ENCODE data around the gene SORL1-AS1.

Gene SORL1-AS1

DNA sequence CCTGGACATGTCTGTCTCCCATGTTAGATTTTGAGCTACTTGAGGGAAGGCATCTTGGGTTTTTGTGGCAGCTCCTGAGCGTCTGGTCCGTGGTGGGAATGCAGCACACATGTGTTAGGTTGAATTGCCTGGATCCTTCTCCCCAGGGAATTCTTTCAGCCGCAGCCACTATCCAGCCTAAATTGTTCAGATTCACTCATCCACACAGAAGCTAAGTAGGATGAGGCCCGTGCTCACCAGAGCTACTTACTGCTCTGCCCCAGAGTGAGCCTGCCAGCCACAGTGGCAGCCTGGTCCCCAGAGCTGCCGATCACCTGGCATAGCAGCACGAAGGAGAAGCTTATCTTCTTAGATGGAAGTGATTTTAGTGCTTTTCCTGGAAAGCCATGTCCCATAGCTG lies 34.4 kb upstream of the SORL1-AS1 start:
- POLR2A ChIA-PET, result no interaction called here
- CTCF ChIA-PET, result interaction anchor here (1.2 to 1.6 kb wide), 2 partner anchors 35 to 104 kb away, joined by 3 read pairs; partner anchors contain the start of gene SORL1
- Histone ChIP-seq H3K79me2 (ENCODE audit: control insufficient read depth, insufficient read depth, low read length) (no peaks in the 10 kb centered on the region), H3K36me3 (ENCODE audit: control insufficient read depth in 2 of 2, extremely low read depth in 1 of 2, insufficient read depth in 2 of 2, low read length in 2 of 2) (no peaks in the 10 kb centered on the region), H3K9ac (replicated peaks; ENCODE audit: extremely low read depth, insufficient read depth, low read length) (no peak overlapping the region), H3K4me2 (ENCODE audit: insufficient read depth, low read length) (no peak overlapping the region), H3K27ac (ENCODE audit: insufficient read depth, low read depth, low read length) (no peak overlapping the region), H3K9me1 (replicated peaks; ENCODE audit: control insufficient read depth, extremely low read depth, insufficient read depth, low read length) (no peaks in the 10 kb centered on the region), H3K4me3 (replicated peaks in 1 of 3; ENCODE audit: insufficient read depth in 1 of 3, low read depth in 1 of 3, low read length in 3 of 3) (no peak overlapping the region), H3K4me1 (ENCODE audit: control insufficient read depth, extremely low read depth, insufficient read depth, low read length) (peaks cover 13% of the 10 kb centered on the region), H4K20me1 (replicated peaks; ENCODE audit: control insufficient read depth, extremely low read depth, insufficient read depth, low read length) (no peaks in the 10 kb centered on the region), H3K9me3 (replicated peaks; ENCODE audit: control insufficient read depth, insufficient read depth, low read length) (no peaks in the 10 kb centered on the region), H3K27me3 (ENCODE audit: control insufficient read depth in 2 of 2, insufficient read depth in 2 of 2, low read length in 2 of 2) (no peaks in the 10 kb centered on the region), H2AFZ (ENCODE audit: low read depth, low read length) (no peak overlapping the region)
- no peak for TF ChIP-seq POLR2AphosphoS5 (IDR thresholded peaks at IDR 0.05; ENCODE audit: insufficient read depth, low read depth, low read length)
- TF ChIP-seq POLR2A (IDR thresholded peaks at IDR 0.05; ENCODE audit: low read depth, low read length), result no peak
- no peak for TF ChIP-seq GATA2 (IDR thresholded peaks at IDR 0.05; ENCODE audit: insufficient read depth, insufficient read length, low read depth, low read length)
- TF ChIP-seq, protein P1, sequence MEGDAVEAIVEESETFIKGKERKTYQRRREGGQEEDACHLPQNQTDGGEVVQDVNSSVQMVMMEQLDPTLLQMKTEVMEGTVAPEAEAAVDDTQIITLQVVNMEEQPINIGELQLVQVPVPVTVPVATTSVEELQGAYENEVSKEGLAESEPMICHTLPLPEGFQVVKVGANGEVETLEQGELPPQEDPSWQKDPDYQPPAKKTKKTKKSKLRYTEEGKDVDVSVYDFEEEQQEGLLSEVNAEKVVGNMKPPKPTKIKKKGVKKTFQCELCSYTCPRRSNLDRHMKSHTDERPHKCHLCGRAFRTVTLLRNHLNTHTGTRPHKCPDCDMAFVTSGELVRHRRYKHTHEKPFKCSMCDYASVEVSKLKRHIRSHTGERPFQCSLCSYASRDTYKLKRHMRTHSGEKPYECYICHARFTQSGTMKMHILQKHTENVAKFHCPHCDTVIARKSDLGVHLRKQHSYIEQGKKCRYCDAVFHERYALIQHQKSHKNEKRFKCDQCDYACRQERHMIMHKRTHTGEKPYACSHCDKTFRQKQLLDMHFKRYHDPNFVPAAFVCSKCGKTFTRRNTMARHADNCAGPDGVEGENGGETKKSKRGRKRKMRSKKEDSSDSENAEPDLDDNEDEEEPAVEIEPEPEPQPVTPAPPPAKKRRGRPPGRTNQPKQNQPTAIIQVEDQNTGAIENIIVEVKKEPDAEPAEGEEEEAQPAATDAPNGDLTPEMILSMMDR (IDR thresholded peaks at IDR 0.05; ENCODE audit: extremely low read depth in 1 of 2, insufficient read depth in 1 of 2, low read depth in 1 of 2, low read length in 2 of 2), result no peak
- no peak for TF ChIP-seq JUN (IDR thresholded peaks at IDR 0.05; ENCODE audit: borderline replicate concordance, insufficient read depth, insufficient read length, low read depth)
- dilution Hi-C loops (cut with MboI; ENCODE audit: extremely low pct_ligation_motif_present, low sequenced_read_pairs) (no loop called here), intact Hi-C loops (cut with micrococcal nuclease) (no loop called here)
- FAIRE-seq, result no peak
- DNase-seq (ENCODE audit: low read depth, low spot score), result no peak
- BruUV-seq (replicated peaks), result no TSS peak

DNA sequence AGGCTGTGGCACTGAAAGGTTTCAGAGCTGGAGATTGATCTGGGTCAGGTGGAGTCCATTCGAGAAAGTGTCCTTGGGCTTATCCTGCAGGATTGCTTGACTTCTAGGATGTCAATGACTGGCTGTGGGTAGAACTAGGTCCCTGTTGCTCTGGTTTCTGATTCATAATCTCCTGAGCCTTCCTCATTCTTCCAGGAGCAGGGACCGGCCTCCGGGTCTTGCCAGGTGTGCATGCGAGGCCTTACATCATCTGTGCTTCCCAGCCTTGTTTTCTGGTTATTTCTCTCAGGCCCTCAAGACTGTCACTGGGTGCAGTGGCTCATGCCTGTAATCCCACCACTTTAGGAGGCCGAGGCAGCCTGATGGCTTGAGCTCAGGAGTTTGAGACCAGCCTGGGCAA lies 33.3 kb upstream of the SORL1-AS1 start:
- Histone ChIP-seq H4K20me1 (replicated peaks; ENCODE audit: control insufficient read depth, extremely low read depth, insufficient read depth, low read length) (no peaks in the 10 kb centered on the region), H3K9me1 (replicated peaks; ENCODE audit: control insufficient read depth, extremely low read depth, insufficient read depth, low read length) (no peaks in the 10 kb centered on the region), H3K36me3 (ENCODE audit: control insufficient read depth in 2 of 2, extremely low read depth in 1 of 2, insufficient read depth in 2 of 2, low read length in 2 of 2) (no peaks in the 10 kb centered on the region), H3K27me3 (ENCODE audit: control insufficient read depth in 2 of 2, insufficient read depth in 2 of 2, low read length in 2 of 2) (no peaks in the 10 kb centered on the region), H3K79me2 (ENCODE audit: control insufficient read depth, insufficient read depth, low read length) (no peaks in the 10 kb centered on the region), H3K4me1 (ENCODE audit: control insufficient read depth, extremely low read depth, insufficient read depth, low read length) (peaks cover 17% of the 10 kb centered on the region), H2AFZ (ENCODE audit: low read depth, low read length) (no peak overlapping the region), H3K4me3 (replicated peaks in 1 of 3; ENCODE audit: insufficient read depth in 1 of 3, low read depth in 1 of 3, low read length in 3 of 3) (no peak overlapping the region), H3K9ac (replicated peaks; ENCODE audit: extremely low read depth, insufficient read depth, low read length) (no peak overlapping the region), H3K4me2 (ENCODE audit: insufficient read depth, low read length) (no peak overlapping the region), H3K27ac (ENCODE audit: insufficient read depth, low read depth, low read length) (no peak overlapping the region), H3K9me3 (replicated peaks; ENCODE audit: control insufficient read depth, insufficient read depth, low read length) (no peaks in the 10 kb centered on the region)
- ChIA-PET CTCF (interaction anchor here (1.2 kb wide), 1 partner anchor 105 kb away, joined by 3 read pairs; no protein-coding TSS in a partner anchor), POLR2A (no interaction called here)
- dilution Hi-C loops (cut with MboI; ENCODE audit: extremely low pct_ligation_motif_present, low sequenced_read_pairs), result no loop called here
- TF ChIP-seq MYC (IDR thresholded peaks at IDR 0.05; ENCODE audit: low read depth, low read length), result no peak
- intact Hi-C loops (cut with micrococcal nuclease), result no loop called here
- DNase-seq (ENCODE audit: low read depth, low spot score), result no peak
- no TSS peak for BruUV-seq (replicated peaks)
- FAIRE-seq, result no peak
